ENCODE results near the gene POGLUT2.
"Not testable (repeated sequence)": the region's sequence is repeated elsewhere in the genome, so short reads cannot be mapped to it uniquely, and the experiment has no call there.

The POGLUT2 gene

GRCh38 chr13:102792396-102792795 lies 6.4 kb downstream of the POGLUT2 start:
- no peak for TF ChIP-seq CTCF (conservative IDR thresholded peaks at IDR 0.05; ENCODE audit: control insufficient read depth, insufficient read depth, low read depth, low read length)
- no peak overlapping the region for H3K4me3 ChIP-seq (ENCODE audit: control insufficient read depth, low read depth, low read length)
- DNase-seq (ENCODE audit: low read depth), result no peak

- H3K4me3 ChIP-seq (ENCODE audit: control insufficient read depth, low read depth, low read length), result no peak overlapping the region
- no peak for DNase-seq (ENCODE audit: low read depth)
- TF ChIP-seq CTCF (conservative IDR thresholded peaks at IDR 0.05; ENCODE audit: control insufficient read depth, insufficient read depth, low read depth, low read length), result no peak
Observed at GRCh38 chr13:102788683-102789082, 10.1 kb downstream of the POGLUT2 start.

- DNase-seq (ENCODE audit: low read depth), result no peak
- no peak for TF ChIP-seq CTCF (conservative IDR thresholded peaks at IDR 0.05; ENCODE audit: control insufficient read depth, insufficient read depth, low read depth, low read length)
- no peak overlapping the region for H3K4me3 ChIP-seq (ENCODE audit: control insufficient read depth, low read depth, low read length)
Observed at GRCh38 chr13:102784483-102784882, 14.3 kb downstream of the POGLUT2 start.

- no peak for TF ChIP-seq CTCF (conservative IDR thresholded peaks at IDR 0.05; ENCODE audit: control insufficient read depth, insufficient read depth, low read depth, low read length)
- H3K4me3 ChIP-seq (ENCODE audit: control insufficient read depth, low read depth, low read length), result no peak overlapping the region
- no peak for DNase-seq (ENCODE audit: low read depth)
Observed at GRCh38 chr13:102781591-102781990, 17.2 kb downstream of the POGLUT2 start.

- H3K4me3 ChIP-seq (ENCODE audit: control insufficient read depth, low read depth, low read length); DNase-seq (ENCODE audit: low read depth): not testable (repeated sequence)
Observed at GRCh38 chr13:102780656-102781055, 18.1 kb downstream of the POGLUT2 start.

- no peak for DNase-seq (ENCODE audit: low read depth)
Observed at GRCh38 chr13:102779436-102780159, 19.2 kb downstream of the POGLUT2 start.

GRCh38 chr13:102777736-102778135 lies 21.0 kb downstream of the POGLUT2 start:
- DNase-seq (ENCODE audit: low read depth), result no peak
- no peak overlapping the region for H3K4me3 ChIP-seq (ENCODE audit: control insufficient read depth, low read depth, low read length)
- TF ChIP-seq CTCF (conservative IDR thresholded peaks at IDR 0.05; ENCODE audit: control insufficient read depth, insufficient read depth, low read depth, low read length), result no peak

More at GRCh38 chr13:102779436-102780159, 19.2 kb downstream of the POGLUT2 start:
- TF ChIP-seq CTCF (conservative IDR thresholded peaks at IDR 0.05; ENCODE audit: control insufficient read depth, insufficient read depth, low read depth, low read length), result no peak
- no peak overlapping the region for H3K4me3 ChIP-seq (ENCODE audit: control insufficient read depth, low read depth, low read length)

Data from fibroblast of mammary gland (primary cell).